ENCODE data around the gene GNG4. TPM values are rescaled to one million over a fixed set of nuclear protein-coding genes. Genes with fewer than 3 reads are reported as not detected.

The GNG4 gene
- total RNA-seq, 1 experiment from 2014 or later = 34.4 TPM

GRCh38 chr1:235610157-235610556 is 39.4 kb downstream of the GNG4 start:
- Histone ChIP-seq H2AK5ac (ENCODE audit: insufficient read length, low read length) (no peak overlapping the region), H3K9ac (ENCODE audit: extremely low read depth, insufficient read length, low read length) (no peak overlapping the region), H2BK15ac (ENCODE audit: low read depth, low read length) (no peak overlapping the region), H3K27me3 (ENCODE audit: insufficient read depth, low read length) (no peaks in the 10 kb centered on the region), H3K23me2 (ENCODE audit: insufficient read length, low read depth, low read length, poor library complexity, severe bottlenecking) (no peaks in the 10 kb centered on the region), H3K23ac (ENCODE audit: insufficient read length, low read depth, low read length) (no peak overlapping the region), H4K5ac (ENCODE audit: insufficient read length, low read depth, low read length) (no peak overlapping the region), H3K27ac (ENCODE audit: insufficient read length, low read depth, low read length) (no peak overlapping the region), H4K20me1 (ENCODE audit: control insufficient read depth, insufficient read depth, insufficient read length) (no peaks in the 10 kb centered on the region), H4K8ac (replicated peaks; ENCODE audit: insufficient read length, low read depth, low read length) (no peak overlapping the region), H3K4me1 (ENCODE audit: insufficient read depth, low read length) (no peaks in the 10 kb centered on the region; the same call in 1 of the 2 replicates), H2AFZ (ENCODE audit: low read length) (no peak overlapping the region), H3K4me2 (ENCODE audit: insufficient read depth, insufficient read length, low read length) (no peak overlapping the region), H3K9me3 (ENCODE audit: control insufficient read depth, low read depth, low read length) (no peaks in the 10 kb centered on the region), H4K91ac (ENCODE audit: insufficient read length, low read depth, low read length) (no peak overlapping the region), H3K79me1 (ENCODE audit: insufficient read depth, low read depth, low read length, poor library complexity, severe bottlenecking) (no peaks in the 10 kb centered on the region), H2BK20ac (ENCODE audit: low read depth, low read length, poor library complexity, severe bottlenecking) (no peak overlapping the region), H3T11ph (ENCODE audit: low read length) (no peak overlapping the region), H3K4ac (ENCODE audit: low read depth, low read length) (no peak overlapping the region), H2BK5ac (ENCODE audit: insufficient read length, low read length) (no peak overlapping the region), H3K79me2 (ENCODE audit: insufficient read depth, low read length) (0 out of 2 replicates have a peak, but pooled peaks cover under 1% of the 10 kb centered on the region), H2BK120ac (ENCODE audit: low read depth, low read length, poor library complexity, severe bottlenecking) (no peak overlapping the region), H3K56ac (ENCODE audit: insufficient read length, low read depth, low read length) (no peak overlapping the region), H3K18ac (ENCODE audit: insufficient read length, low read depth, low read length) (no peak overlapping the region), H3K14ac (ENCODE audit: insufficient read depth, low read length) (no peak overlapping the region), H2BK12ac (ENCODE audit: insufficient read length, low read depth, low read length) (no peak overlapping the region)
- Mint-ChIP-seq H3K36me3 (ENCODE audit: insufficient read depth in 1 of 3, low read depth in 3 of 3) (peaks cover 0 to 5% (median 2%) of the 10 kb centered on the region in 3 experiments; a peak in 5 of 7 replicates), H3K27ac (no peak overlapping the region), H3K4me1 (0 out of 4 replicates have a peak, but pooled peaks cover 0 to 3% of the 10 kb centered on the region in 2 experiments), H3K4me3 (no peak overlapping the region), H3K27me3 (ENCODE audit: low read depth) (no peaks in the 10 kb centered on the region), H3K9me3 (no peaks in the 10 kb centered on the region; a peak in 1 of 5 replicates)
- no CpG with 5 or more reads among the region's 6 CpGs for WGBS (ENCODE audit: extremely low coverage, insufficient read length, low lambda C conversion rate)
- DNase-seq = no peak
- no peak for TF ChIP-seq CTCF (conservative IDR thresholded peaks at IDR 0.05)
